ENCODE data around the gene PRAC2. TPM values are rescaled to one million over a fixed set of nuclear protein-coding genes. Genes with fewer than 3 reads are reported as not detected.
"Not testable (repeated sequence)": the region's sequence is repeated elsewhere in the genome, so short reads cannot be mapped to it uniquely, and the experiment has no call there.

PRAC2 gene
- total RNA-seq, 2 donors from 2014 or later: not detected

DNA sequence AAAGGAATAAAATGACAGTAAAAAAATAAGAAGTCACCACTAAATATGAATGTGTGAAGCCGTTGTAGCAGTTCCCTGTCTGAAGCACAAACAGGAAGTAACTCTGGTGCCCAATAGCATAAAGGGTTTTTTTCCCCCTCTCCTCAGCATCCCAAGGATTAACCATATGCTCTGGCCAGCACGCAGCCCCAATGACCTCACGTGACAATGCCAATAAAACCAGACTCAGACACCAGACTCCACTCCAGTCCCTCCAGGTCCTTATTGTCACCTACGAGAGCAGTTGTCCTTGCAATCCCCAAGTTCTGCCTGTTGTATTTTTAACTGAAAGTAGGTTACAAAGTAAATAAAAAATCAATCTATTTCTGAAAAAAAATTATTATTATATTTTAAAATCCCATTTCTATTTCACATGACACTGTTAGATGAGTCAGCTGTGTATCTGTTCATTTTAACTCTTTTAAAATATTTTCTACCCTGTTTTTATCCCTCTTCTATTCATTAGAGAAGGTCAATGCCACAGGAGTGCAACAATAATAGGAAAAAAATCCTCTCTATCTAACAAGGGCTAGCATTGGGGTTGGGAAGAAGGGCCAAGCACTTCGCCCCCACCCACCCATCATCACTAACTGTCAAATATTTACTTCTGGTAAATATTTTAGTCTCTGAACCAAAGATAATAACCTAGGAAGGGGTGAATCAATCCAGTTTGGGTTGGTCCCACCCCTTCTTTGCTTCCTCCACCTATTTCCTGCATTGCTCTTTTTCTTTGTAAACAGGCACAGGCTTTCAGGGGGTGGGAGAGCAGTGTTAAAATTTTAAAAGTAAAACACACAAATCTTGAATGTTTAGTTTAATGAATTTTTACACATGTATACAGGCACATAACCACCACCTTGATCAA is 7.2 kb upstream of the PRAC2 start:
- DNase-seq: no peak
- Histone ChIP-seq H3K4me3 (ENCODE audit: low read length) (no peak overlapping the region), H3K27me3 (ENCODE audit: control insufficient read depth, insufficient read depth, low read length, poor library complexity, severe bottlenecking) (peaks cover 100% of the 10 kb centered on the region), H3K27ac (ENCODE audit: low read depth, low read length) (no peak overlapping the region), H3K4me1 (ENCODE audit: control insufficient read depth, insufficient read depth, low read length) (no peaks in the 10 kb centered on the region), H3K9ac (ENCODE audit: extremely low read depth, low read length, poor library complexity, severe bottlenecking) (no peak overlapping the region), H3K9me3 (ENCODE audit: control insufficient read depth, low read length) (no peaks in the 10 kb centered on the region), H3K36me3 (ENCODE audit: control insufficient read depth, insufficient read depth, low read length) (no peaks in the 10 kb centered on the region)
- H3K27me3 Mint-ChIP-seq (ENCODE audit: insufficient read depth): peaks cover 98% of the 10 kb centered on the region
- WGBS, 2 experiments (ENCODE audit: insufficient coverage in 1 of 2, insufficient read length in 1 of 2): 68 to 100% methylated on average over 1 to 5 of the region's 5 CpGs
- H3K27ac Mint-ChIP-seq: no peak overlapping the region
- TF ChIP-seq, protein P1, sequence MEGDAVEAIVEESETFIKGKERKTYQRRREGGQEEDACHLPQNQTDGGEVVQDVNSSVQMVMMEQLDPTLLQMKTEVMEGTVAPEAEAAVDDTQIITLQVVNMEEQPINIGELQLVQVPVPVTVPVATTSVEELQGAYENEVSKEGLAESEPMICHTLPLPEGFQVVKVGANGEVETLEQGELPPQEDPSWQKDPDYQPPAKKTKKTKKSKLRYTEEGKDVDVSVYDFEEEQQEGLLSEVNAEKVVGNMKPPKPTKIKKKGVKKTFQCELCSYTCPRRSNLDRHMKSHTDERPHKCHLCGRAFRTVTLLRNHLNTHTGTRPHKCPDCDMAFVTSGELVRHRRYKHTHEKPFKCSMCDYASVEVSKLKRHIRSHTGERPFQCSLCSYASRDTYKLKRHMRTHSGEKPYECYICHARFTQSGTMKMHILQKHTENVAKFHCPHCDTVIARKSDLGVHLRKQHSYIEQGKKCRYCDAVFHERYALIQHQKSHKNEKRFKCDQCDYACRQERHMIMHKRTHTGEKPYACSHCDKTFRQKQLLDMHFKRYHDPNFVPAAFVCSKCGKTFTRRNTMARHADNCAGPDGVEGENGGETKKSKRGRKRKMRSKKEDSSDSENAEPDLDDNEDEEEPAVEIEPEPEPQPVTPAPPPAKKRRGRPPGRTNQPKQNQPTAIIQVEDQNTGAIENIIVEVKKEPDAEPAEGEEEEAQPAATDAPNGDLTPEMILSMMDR (conservative IDR thresholded peaks at IDR 0.05): no peak
- no peaks in the 10 kb centered on the region for H3K9me3 Mint-ChIP-seq
- H3K4me1 Mint-ChIP-seq: peaks cover 12% of the 10 kb centered on the region
- H3K36me3 Mint-ChIP-seq (ENCODE audit: low read depth): no peaks in the 10 kb centered on the region
- no peak overlapping the region for H3K4me3 Mint-ChIP-seq

DNA sequence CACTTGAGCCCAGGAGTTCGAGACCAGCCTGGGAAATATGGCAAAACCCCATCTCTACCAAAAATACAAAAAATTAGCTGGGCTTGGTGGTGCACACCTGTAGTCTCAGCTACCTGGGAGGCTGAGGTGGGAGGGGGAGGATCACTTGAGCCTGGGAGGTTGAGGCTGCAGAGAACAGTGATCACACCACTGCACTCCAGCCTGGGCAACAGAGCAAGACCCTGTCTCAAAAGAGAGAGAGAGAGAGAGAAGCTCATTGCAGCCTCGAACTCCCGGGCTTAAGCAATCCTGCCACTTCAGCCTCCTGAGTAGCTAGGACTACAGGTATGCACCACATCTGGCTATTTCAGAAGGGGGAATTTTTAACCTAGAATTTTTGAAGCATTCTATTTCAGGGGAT is 6.4 kb upstream of the PRAC2 start:
- DNase-seq; H3K4me3 ChIP-seq (ENCODE audit: low read length); H3K36me3 ChIP-seq (ENCODE audit: control insufficient read depth, insufficient read depth, low read length); H3K4me3 Mint-ChIP-seq; H3K9me3 Mint-ChIP-seq; H3K9me3 ChIP-seq (ENCODE audit: control insufficient read depth, low read length); H3K4me1 ChIP-seq (ENCODE audit: control insufficient read depth, insufficient read depth, low read length); H3K27ac Mint-ChIP-seq; H3K9ac ChIP-seq (ENCODE audit: extremely low read depth, low read length, poor library complexity, severe bottlenecking); H3K36me3 Mint-ChIP-seq (ENCODE audit: low read depth); H3K27ac ChIP-seq (ENCODE audit: low read depth, low read length): not testable (repeated sequence)
- H3K27me3 ChIP-seq (ENCODE audit: control insufficient read depth, insufficient read depth, low read length, poor library complexity, severe bottlenecking): peaks cover 100% of the 10 kb centered on the region
- WGBS, 2 experiments (ENCODE audit: insufficient coverage in 1 of 2, insufficient read length in 1 of 2): 82% methylated on average over 3 of the region's 3 CpGs; no CpG with 5 or more reads in 1 of the 2 experiments
- peaks cover 98% of the 10 kb centered on the region for H3K27me3 Mint-ChIP-seq (ENCODE audit: insufficient read depth)
- peaks cover 12% of the 10 kb centered on the region for H3K4me1 Mint-ChIP-seq

DNA sequence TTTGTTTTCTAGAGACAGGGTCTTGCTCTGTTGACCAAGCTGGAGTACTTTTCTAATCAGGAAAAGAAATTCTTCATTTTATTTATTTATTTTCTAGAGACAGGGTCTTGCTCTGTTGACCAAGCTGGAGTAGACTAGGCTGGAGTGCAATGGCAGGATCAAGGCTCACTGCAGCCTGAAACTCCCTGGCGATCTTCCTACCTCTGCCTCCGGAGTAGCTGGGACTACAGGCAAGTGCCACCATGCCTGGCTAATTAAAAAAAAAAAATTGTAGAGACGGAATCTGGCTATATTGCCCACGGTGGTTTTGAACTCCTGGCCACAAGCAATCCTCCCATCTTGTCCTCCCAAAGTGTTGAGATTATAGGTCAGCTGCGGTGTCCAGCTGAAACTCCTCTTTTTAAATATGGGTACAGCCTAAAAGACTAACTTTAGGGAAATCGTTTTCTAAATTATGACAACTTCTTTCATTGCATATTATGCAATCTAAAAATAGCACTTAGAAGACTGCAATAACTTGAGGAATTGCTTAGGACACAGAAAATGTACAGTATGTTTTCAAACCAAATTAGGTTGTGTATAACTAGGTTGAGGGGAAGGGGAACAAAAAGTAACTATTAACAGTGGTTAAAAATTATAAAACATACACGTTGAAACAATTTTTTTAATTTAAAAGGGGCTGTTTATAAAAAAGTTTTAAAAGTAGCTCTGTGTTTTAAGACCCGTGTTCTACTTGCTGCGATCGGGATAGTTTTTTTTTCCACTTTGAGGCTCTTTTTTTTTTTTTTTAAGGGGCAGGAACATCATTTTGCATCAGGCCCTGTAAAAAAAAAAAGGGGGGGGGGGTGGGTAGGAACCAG is 5.4 kb upstream of the PRAC2 start:
- H3K36me3 ChIP-seq (ENCODE audit: control insufficient read depth, insufficient read depth, low read length): no peaks in the 10 kb centered on the region
- TF ChIP-seq, protein P1 (conservative IDR thresholded peaks at IDR 0.05): no peak
- H3K27ac Mint-ChIP-seq: no peak overlapping the region
- H3K4me1 Mint-ChIP-seq: peaks cover 12% of the 10 kb centered on the region
- no peaks in the 10 kb centered on the region for H3K4me1 ChIP-seq (ENCODE audit: control insufficient read depth, insufficient read depth, low read length)
- peaks cover 99% of the 10 kb centered on the region for H3K27me3 Mint-ChIP-seq (ENCODE audit: insufficient read depth)
- no peaks in the 10 kb centered on the region for H3K9me3 Mint-ChIP-seq
- 20 to 28% methylated on average over 6 to 10 of the region's 10 CpGs for WGBS, 2 experiments (ENCODE audit: insufficient coverage in 1 of 2, insufficient read length in 1 of 2)
- H3K36me3 Mint-ChIP-seq (ENCODE audit: low read depth): no peaks in the 10 kb centered on the region
- no peak overlapping the region for H3K9ac ChIP-seq (ENCODE audit: extremely low read depth, low read length, poor library complexity, severe bottlenecking)
- H3K27me3 ChIP-seq (ENCODE audit: control insufficient read depth, insufficient read depth, low read length, poor library complexity, severe bottlenecking): peaks cover 100% of the 10 kb centered on the region
- H3K4me3 Mint-ChIP-seq: peak overlapping the region; percentile 35
- peak overlapping the region; percentile 68 for H3K4me3 ChIP-seq (ENCODE audit: low read length)
- H3K27ac ChIP-seq (ENCODE audit: low read depth, low read length): no peak overlapping the region
- no peaks in the 10 kb centered on the region for H3K9me3 ChIP-seq (ENCODE audit: control insufficient read depth, low read length)
- no peak for DNase-seq
